IPS-NIHi7 (cell line): ENCODE results near the gene ABCD1.
"Not testable (repeated sequence)": the region's sequence is repeated elsewhere in the genome, so short reads cannot be mapped to it uniquely, and the experiment has no call there.

ENCODE experiments used
- DNase-seq: peaks from one replicate; pipeline ENCODE4 v3.0.0; 2012; ENCODE audit warnings: mixed read lengths; ENCODE audit errors: extremely low spot score

ABCD1 gene

DNA sequence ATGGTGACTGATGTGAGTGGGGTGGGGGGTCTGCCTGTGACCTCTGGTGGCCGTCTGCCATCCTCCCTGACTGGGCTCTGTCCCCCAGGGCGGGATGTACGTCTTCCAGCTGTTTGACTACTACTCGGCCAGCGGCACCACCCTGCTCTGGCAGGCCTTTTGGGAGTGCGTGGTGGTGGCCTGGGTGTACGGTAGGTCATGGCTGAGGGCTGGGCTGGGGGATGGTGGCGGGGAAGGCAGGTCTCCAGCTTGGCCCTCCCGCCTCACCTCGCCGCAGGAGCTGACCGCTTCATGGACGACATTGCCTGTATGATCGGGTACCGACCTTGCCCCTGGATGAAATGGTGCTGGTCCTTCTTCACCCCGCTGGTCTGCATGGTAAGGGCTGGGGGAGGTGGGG is 30.4 kb upstream of the ABCD1 start:
- DNase-seq: not testable (repeated sequence)

DNA sequence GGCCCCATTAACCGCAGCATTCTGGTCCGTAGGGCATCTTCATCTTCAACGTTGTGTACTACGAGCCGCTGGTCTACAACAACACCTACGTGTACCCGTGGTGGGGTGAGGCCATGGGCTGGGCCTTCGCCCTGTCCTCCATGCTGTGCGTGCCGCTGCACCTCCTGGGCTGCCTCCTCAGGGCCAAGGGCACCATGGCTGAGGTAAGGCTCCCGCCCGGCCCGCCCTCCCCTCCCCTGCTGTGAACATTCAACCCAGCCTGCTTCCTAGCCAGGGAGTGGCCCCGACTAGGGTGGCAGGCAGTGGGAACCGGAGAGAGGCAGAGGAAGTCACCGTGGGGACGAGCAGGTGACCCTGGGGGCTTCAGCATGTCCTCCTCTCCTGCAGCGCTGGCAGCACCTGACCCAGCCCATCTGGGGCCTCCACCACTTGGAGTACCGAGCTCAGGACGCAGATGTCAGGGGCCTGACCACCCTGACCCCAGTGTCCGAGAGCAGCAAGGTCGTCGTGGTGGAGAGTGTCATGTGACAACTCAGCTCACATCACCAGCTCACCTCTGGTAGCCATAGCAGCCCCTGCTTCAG is 29.9 kb upstream of the ABCD1 start:
- no peak for DNase-seq

DNA sequence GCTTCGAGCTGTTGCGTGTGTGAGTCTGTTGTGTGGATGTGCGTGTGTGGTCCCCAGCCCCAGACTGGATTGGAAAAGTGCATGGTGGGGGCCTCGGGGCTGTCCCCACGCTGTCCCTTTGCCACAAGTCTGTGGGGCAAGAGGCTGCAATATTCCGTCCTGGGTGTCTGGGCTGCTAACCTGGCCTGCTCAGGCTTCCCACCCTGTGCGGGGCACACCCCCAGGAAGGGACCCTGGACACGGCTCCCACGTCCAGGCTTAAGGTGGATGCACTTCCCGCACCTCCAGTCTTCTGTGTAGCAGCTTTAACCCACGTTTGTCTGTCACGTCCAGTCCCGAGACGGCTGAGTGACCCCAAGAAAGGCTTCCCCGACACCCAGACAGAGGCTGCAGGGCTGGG is 28.6 kb upstream of the ABCD1 start:
- DNase-seq: no peak

DNA sequence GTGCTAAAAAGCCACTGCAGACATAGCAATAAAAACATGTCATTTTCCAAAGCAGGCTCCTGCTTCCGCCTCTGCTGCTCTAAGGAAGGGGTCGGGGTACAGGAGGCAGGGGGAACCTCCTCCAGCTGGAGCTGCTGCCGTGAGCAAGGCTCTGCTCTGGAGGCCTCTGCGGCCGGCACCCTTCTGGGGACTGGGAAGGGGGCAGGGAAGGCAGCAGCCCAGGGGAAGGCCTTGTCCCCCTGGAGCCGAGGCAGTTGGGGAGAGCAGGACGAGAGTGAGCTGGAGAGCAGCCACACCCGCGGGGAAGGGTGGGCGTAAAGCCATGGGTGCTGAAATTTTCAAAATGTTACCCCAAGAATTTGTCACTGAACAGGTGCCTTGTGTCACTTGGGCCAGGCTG is 28.1 kb upstream of the ABCD1 start:
- DNase-seq: not testable (repeated sequence)

DNA sequence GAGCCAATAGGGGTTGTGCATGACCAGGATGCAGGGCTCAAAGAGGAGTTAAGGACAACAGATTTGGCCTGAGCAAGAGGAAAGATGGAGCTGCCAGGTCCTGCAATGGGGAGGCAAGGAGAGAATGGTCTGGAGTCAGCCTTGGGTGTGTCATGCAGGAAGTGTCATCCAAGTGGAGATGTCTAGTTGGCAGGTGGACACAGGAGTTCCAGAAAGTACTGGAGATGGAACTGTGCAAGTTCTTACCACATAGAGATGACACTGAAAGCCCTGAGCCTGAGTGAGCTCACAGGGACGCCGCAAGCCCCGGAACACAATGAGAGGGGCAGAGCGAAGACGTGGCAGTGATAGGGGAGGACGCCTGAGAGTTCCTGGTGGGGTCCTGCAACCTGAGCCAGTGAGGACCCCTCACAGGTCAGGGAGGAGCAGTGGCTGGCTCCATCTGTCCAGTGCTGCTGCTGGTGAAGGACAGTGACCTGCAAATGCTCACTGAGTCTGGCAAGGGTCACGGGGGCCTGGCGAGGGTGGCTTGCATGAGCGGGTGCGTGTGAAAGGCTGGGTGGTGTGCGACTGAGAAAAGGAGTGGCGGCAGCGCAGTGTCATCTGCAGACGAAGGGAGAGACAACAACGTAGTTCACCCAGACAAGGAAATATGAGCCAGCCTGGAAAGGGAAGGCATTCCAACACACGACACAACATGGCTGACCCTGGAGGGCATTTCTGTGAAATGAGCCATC is 27.5 kb upstream of the ABCD1 start:
- not testable (repeated sequence) for DNase-seq

DNA sequence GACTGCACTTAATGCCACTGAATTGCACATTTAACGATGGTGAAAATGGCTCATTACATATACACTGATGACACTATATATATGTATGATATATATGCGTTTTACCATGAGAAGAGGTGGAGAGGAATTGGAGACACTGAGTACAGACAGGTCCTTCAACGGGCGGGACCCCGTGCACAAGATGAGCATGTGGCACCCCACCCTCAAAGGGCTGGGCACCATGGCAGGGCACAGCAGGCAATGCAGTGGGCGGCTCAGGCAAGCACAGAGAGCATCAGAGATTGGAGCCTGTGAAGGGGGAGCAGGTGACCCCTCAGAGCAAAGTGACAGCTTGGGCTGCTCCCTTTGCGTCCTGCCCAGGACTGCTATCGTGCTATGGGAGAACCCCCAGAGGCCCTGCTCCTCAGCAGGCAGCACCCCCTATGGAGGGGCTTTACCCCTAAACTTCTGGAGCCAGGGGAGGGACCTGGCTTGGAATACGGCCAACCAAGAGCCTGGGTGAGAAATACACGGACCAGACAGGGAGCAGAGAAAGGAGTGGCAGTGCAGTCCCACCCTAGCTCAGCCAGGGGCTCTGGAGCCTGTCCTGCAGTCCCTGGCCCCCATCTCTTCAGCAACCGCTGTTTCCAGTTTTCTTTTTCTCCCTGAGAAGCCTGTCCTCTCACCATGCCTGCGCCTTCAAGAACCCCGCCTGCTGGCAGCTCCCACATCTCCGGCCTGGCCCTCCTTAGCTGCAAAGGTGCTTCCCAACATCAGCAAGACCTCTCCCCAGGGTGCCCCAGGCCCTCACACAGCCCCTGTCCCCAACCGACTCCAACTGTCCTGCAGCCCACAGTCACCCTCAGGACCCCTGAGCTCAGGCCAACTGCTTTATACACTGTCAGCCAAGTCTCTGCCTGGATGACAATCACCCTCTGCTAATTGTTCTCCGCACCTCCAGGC is 26.5 kb upstream of the ABCD1 start:
- no peak for DNase-seq

DNA sequence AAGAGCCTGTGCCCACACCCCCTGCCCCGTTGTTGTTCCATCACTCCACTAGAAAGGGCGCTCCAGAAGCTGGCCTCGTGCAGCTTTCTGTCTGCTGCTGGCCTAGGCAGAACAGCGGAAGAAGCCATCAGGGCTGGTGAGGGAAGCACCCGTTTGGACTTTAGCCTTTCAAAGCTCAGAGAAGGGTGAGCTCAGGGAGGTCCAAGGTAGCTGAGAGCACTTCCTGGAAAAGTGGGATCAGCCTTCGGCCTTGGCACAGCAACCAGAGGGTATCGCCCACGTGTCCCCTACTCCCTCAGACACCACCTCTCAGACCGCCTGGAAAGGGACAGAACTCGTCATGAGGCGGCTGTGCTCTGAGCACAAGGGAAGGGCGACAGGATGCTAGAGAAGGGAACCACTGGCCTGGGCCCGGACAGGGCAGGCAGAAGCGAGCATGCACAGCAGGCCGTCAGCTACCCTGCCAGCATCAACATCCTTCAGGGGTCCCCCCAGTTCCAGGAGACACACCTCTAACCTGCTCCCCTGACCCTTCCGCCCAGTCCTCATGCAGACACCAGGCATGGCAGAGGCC is 25.4 kb upstream of the ABCD1 start:
- DNase-seq: not testable (repeated sequence)

DNA sequence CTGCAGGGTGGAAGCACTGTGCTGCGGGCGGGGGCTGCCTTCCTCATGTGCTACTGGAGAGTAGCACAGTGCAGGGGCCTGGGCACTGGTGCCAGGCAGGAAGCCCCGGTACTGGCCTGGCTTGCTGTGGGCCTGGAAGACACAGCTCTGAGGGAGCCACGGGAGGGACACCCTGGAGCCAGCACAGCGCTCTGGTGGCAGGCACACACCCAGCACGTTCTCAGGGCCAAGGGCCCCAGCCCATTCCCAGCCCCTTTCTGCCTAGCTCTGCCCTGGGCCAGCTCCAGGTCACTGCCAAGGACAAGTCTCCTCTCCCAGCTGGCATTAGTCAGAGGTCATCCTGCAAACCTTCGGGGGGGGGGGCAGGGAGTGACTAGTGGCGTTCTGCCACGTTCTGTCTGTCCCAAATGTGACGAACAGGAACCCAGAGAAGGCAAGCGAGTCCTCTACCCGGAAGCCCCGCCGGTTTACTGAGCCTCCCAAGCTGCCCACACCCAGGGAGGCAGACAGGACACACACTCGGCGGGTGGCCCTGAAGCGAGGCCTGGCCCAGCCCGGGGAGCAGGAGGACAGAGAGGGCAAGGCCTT is 24.8 kb upstream of the ABCD1 start:
- not testable (repeated sequence) for DNase-seq

DNA sequence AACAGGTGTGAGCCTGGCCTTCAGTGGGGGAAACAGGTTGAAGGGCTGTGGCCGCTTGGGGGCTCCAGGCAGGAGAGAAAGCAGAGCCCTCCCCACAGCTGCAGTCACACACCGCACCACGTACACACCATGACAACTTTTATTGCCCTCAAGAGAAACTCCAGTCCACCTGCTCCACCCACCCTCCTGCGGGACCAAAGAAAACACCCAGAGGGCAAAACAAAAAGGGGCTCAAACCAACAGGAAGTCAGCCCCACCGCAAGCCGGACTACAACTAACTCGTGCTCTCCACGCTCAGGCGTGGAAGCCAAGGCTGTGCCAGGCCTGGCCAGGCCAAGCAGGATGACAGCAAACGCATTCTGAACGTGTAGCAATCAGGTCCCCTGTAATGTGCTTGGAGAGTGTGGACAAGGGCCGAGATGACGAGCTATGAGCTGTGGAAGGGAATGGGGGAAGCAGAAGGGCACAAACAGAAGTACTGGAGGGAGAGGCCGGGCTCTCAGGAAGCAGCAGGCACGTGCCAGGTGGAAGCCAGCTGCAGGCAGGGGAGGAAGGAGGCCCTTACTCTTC is 24.2 kb upstream of the ABCD1 start:
- DNase-seq: no peak

DNA sequence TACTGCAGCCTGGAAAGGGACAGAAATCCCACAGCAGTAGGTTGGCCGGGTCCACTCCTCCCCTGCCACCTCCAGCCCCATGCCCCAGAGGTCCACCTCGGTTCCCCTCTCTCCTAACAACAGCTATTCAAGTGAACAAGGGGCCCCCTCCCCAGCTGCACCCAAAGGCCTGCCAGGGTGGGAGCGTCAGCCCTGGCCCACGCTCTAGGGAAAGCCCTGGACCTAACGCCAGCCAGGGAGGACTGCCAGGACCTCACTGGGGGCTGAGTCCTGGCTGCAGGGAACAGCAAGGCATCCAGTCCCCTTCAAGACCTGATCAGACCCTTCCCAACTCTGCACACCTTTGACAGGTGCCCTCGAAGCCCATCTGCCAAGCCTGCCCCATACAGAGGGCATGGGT is 23.7 kb upstream of the ABCD1 start:
- no peak for DNase-seq

DNA sequence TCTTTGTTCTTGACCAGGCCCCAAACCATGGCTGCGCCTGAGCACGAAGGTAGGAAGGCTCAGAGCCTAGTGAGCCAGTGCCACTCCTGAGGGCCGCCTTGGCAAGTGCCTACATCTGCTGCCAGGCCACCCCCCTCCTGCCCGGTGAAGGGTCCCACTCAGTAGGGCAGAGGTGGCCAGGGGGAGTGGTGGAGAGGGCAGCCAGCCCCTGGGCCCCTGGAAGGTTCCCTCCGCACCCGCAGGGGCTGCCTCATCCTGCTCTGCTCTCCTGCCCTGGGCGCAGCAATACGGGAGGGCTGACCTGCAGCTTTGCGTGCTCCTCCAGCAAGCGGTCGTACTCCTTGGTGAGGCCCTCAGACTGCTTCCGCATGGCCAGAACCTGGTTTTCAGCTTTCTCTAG is 22.9 kb upstream of the ABCD1 start:
- DNase-seq: no peak

DNA sequence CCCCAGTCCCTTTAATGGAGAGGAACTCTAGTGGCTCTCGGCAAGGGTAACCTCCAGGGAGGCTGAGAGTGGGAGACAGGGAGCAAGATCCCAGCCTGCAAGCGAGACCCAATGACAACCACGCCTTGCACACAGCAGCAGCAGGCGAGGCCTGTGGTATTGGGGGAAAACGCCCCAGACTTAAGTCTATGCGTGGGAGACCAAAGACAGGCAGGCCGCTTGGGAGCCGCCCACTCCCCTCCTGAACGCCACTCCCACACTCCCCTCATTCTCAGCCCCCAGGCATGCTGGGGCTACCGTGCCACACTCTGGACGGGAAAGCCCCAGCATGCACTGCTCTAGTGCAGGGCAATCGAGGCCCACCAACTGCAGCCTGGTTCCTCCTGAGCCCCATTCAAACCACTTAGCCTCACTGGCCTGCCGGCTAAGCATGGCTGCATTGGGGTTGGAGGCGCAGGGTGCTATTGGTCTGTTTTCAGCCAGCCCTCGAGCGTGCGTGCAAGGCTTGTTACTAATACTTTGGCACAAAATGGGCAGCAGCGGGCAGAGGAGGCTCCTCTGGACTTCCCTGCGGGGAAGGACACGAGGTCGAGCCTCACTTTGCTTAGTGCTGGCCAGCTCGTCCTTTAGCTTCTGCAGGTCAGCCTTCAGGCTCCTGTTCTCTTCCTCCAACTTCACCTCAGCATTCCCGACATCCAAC is 22.2 kb upstream of the ABCD1 start:
- DNase-seq: no peak

DNA sequence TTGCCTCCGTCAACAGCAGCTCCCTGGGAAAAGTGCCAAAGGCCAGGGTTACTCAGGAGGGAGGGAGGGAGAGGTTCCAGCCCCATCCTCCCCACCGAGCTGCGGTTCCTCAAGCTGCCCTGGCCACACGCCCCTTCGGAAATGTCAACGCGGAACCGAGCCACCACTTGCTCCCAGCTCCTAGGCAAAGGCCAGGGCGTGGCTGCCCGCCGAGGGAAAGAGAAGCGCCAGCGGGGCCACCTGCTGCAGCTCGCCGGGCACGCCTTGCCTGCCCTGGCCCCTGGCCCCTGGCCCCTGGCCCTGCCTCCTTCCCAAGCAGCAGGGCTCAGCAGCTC is 21.7 kb upstream of the ABCD1 start:
- DNase-seq: no peak

DNA sequence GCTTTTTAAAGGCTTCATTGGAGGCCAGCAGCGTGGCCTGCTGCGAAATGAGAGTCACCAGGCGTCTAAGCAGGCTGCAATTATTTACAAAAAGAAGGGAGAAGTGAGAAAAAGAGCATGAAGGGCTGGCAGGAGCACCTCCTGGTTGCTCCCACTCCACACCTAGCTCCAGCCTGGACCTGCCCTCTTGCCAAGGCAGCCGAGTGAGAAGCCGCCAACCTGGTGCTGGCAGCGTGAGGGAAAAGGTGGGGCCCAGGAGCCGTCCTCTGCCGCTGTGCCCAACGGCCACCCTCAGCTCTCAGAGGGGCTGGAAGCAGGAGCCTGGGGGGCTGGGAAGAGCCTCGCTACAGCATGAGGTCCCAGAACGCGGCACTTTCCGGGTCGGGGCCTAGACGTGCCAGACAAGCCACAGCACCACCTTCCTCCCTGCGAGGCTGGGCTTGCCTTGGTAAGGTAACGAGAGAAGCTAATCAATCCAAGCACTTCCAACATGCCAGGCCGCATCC is 20.6 kb upstream of the ABCD1 start:
- DNase-seq: no peak

DNA sequence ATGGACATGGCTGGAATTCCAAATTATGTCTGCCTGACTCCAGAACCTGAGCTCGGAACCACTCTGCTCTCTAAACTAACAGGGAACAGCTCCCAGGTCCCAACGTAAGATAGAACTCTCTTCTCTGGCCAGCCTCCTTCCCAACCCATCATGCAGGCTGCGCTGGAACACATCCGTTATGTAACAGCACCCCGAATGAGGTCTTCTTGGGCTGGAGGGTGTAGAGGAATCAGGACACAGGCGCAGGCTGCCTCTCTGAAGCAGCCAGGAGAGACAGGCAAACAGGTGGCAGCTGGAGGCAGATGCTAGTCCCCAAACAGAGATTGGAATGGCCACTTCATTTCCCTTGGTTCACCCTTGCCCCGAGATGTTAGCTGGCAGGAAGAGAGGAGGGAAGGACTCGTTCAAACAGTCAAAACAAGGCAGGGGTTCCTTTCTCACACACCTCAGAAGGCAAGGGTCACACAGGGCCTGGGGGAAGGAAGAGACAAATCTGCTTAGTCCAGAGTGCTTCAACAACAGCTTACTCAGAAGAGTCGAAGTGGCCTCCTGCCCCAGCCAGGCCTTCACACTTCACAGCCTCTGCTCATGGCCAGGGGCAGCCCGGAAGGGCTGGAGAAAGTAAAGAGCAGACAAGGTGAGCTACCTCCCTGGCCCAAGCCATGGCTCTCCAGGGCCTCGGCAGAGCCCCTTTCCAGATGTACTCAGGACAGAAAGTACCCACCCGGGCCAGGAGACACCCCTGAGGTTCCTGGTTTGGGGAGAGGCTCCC is 19.8 kb upstream of the ABCD1 start:
- DNase-seq: not testable (repeated sequence)

DNA sequence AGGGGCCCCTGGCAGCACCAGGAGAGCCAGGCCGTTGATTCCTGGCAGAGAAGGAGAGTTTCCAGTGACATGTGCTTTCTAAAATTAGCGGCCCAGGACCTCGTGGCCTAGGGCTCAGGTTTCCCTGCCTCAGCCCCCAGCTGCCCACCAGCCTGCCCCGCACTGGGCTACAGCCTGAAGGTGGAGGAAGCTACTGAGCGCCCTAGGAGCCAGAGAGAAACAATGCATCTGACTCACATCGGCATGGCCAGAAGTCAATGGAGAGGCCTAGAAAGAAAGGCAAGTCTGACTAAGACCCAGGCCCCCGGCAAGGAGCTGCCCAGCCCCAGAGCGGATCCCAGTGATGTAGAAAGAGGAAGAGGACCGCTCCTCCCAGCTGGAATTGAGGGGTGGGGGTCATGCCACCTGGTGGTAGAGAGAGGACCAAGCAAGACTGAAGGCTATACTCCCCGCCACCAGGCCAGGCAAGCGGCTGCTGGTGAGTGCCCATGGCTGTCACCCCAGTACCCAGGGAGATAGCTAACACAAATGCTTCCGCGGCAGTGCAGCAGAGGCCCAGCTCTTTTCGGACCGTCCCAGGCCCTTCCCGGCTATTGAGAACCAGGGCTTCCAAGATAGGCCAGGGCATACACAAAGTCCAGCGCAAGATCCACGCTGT is 19.1 kb upstream of the ABCD1 start:
- not testable (repeated sequence) for DNase-seq

DNA sequence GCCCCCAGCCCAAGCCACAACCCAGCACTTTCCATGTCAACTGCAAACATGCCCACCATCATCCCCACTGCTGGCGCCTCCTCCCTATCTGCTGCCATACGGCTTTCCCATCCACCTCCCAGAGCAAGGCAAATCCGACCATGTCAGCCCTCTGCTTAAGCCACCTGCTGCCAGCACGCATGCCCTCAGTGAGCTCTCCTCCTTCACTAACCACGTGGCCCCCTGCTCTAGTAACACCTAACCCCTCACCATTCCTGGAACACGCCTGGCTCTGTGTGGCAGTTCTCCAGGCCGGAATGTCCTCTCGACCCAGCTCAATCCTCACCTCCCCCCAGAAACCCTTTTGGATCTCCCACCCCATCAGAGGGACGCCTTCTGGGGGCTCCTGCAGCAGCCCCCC is 17.9 kb upstream of the ABCD1 start:
- no peak for DNase-seq

DNA sequence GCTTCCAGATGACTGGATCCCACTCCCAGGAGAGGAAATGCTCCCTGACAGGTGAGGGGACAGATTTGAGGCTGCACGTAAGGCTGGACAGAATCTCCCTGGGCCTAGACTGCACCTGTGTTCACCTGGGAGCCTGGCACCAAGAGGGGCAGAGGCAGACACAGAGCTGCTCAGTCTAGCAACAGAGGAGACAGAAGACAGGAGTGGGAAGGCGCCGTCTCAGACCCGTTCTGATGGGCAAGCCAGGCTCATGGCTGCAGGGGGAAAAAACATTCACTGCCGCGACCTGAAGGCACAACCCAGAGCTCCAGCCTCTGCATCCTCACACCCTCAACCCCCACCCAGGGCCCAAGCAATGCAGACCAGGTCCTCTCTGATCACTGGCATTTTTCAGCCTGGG is 17.2 kb upstream of the ABCD1 start:
- no peak for DNase-seq

DNA sequence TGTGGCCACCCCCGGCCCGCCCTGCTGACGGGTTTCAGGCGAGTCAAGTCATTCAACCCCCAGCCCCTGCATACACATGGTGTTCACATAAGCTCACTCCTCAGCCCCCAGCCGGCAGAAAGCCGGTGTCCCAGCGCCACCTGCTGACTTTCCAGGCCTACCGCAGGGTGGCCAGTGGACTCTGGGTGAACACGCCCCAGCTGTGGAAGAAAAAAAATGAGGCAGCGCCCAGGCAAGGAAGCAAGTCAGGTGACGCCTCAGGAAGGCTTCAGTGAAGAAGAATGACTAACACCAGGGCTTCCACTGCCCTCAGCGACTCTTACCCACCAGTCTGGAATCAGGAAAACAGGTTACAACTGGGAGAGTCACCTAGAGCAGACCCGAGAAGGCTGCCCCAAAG is 16.2 kb upstream of the ABCD1 start:
- DNase-seq: peak; percentile 50
